Neural progenitor cell (in vitro differentiated cells): ENCODE results near the gene STK10. TPM values are rescaled to one million over a fixed set of nuclear protein-coding genes. Genes with fewer than 3 reads are reported as not detected.

Experiments
- DNase-seq: peaks from one replicate; pipeline ENCODE4 v3.0.0-alpha.2; 2016; ENCODE audit warnings: low spot score
- H2AFZ ChIP-seq: fragments of 200-600 bp; sonication (generic); replicated peaks from 2 replicates; pipeline ENCODE4 v1.6.1; 2016; ENCODE audit warnings: antibody characterized with exemption
- H3F3A ChIP-seq: fragments of 200-600 bp; sonication (generic); 2 replicates; pipeline ENCODE4 v1.6.1; 2016; ENCODE audit warnings: antibody characterized with exemption, low read depth
- H3K27ac ChIP-seq: fragments of 200-600 bp; sonication (generic); 2 replicates; pipeline ENCODE4 v1.5.1; 2016; ENCODE audit warnings: mild to moderate bottlenecking
- H3K27me3 ChIP-seq: fragments of 200-600 bp; sonication (generic); 2 replicates; pipeline ENCODE4 v1.6.1; 2016; ENCODE audit warnings: mild to moderate bottlenecking, moderate library complexity
- H3K36me3 ChIP-seq: fragments of 200-600 bp; sonication (generic); 2 replicates; pipeline ENCODE4 v1.5.1; 2016
- H3K4me1 ChIP-seq: fragments of 200-600 bp; sonication (generic); 2 replicates; pipeline ENCODE4 v1.6.1; 2016; ENCODE audit warnings: mixed run types
- H3K4me2 ChIP-seq: fragments of 200-600 bp; sonication (generic); 2 replicates; pipeline ENCODE4 v1.6.1; 2016
- H3K4me3 ChIP-seq: fragments of 200-600 bp; sonication (generic); 2 replicates; pipeline ENCODE4 v1.5.1; 2016
- H3K79me2 ChIP-seq: fragments of 200-600 bp; sonication (generic); 2 replicates; pipeline ENCODE4 v1.6.1; 2016; ENCODE audit warnings: low read depth
- H3K9ac ChIP-seq: fragments of 200-600 bp; sonication (generic); 2 replicates; pipeline ENCODE4 v1.6.1; 2016
- H3K9me3 ChIP-seq: fragments of 200-600 bp; sonication (generic); 2 replicates; pipeline ENCODE4 v1.5.1; 2016; ENCODE audit warnings: low read depth
- H4K20me1 ChIP-seq: fragments of 200-600 bp; sonication (generic); 2 replicates; pipeline ENCODE4 v1.6.1; 2016; ENCODE audit warnings: low read depth
- H3K27ac Mint-ChIP-seq: 3 replicates; pipeline ENCODE4 v1.8.0; 2021; ENCODE audit warnings: mixed read lengths
- H3K27me3 Mint-ChIP-seq: 2 replicates; pipeline ENCODE4 v1.8.0; 2022; ENCODE audit warnings: low read depth, mild to moderate bottlenecking, inconsistent platforms, moderate library complexity, mixed read lengths; ENCODE audit not compliant: insufficient read depth
- H3K36me3 Mint-ChIP-seq: 3 replicates; pipeline ENCODE4 v1.8.0; 2021; ENCODE audit warnings: mixed read lengths
- H3K4me1 Mint-ChIP-seq: 3 replicates; pipeline ENCODE4 v1.8.0; 2021; ENCODE audit warnings: mixed read lengths
- H3K4me3 Mint-ChIP-seq: 3 replicates; pipeline ENCODE4 v1.8.0; 2021; ENCODE audit warnings: mild to moderate bottlenecking, moderate library complexity, mixed read lengths
- H3K9me3 Mint-ChIP-seq: 3 replicates; pipeline ENCODE4 v1.8.0; 2020; ENCODE audit warnings: mixed read lengths
- CTCF ChIP-seq: fragments of 200-600 bp; sonication (generic); IDR thresholded peaks from 2 replicates; pipeline ENCODE4 v1.5.1; 2017; ENCODE audit warnings: antibody characterized with exemption, mild to moderate bottlenecking
- EZH2 ChIP-seq: fragments of 200-600 bp; sonication (generic); IDR thresholded peaks from 2 replicates; pipeline ENCODE4 v1.6.1; 2017; ENCODE audit warnings: antibody characterized with exemption, mild to moderate bottlenecking, moderate library complexity
- EZH2phosphoT487 ChIP-seq: fragments of 200-600 bp; sonication (generic); IDR thresholded peaks from 2 replicates; pipeline ENCODE4 v1.6.1; 2017; ENCODE audit warnings: antibody characterized with exemption
- total RNA-seq: library from RNA; depleted of rRNA; stranded (reverse); fragments of >200 nt; gene quantifications from 2 replicates; pipeline ENCODE4 v1.2.3, GENCODE V29; 2015; ENCODE audit warnings: low replicate concordance

The STK10 gene
- total RNA-seq, 1 donor from 2014 or later: 4.4 TPM

- peaks cover 21% of the 10 kb centered on the region for H3K36me3 Mint-ChIP-seq
- peaks cover 13% of the 10 kb centered on the region for H3K4me1 Mint-ChIP-seq
- TF ChIP-seq EZH2phosphoT487 (no peak), CTCF (no peak), EZH2 (no peak)
- H3K79me2 ChIP-seq: no peaks in the 10 kb centered on the region
- no peak overlapping the region for H3K4me2 ChIP-seq
- H3K27me3 Mint-ChIP-seq: peaks cover 7% of the 10 kb centered on the region
- H3K9me3 Mint-ChIP-seq: no peaks in the 10 kb centered on the region
- no peaks in the 10 kb centered on the region for H3K4me1 ChIP-seq
- H4K20me1 ChIP-seq: no peaks in the 10 kb centered on the region
- H3K27me3 ChIP-seq: no peaks in the 10 kb centered on the region
- H3K27ac ChIP-seq: no peak overlapping the region
- no peak overlapping the region for H2AFZ ChIP-seq
- no peaks in the 10 kb centered on the region for H3F3A ChIP-seq
- DNase-seq: no peak
- no peaks in the 10 kb centered on the region for H3K9me3 ChIP-seq
- H3K4me3 ChIP-seq: no peak overlapping the region
- H3K9ac ChIP-seq: no peak overlapping the region
- H3K4me3 Mint-ChIP-seq: no peak overlapping the region
- H3K27ac Mint-ChIP-seq: no peak overlapping the region
- no peaks in the 10 kb centered on the region for H3K36me3 ChIP-seq
Observed at GRCh38 chr5:172055996-172056395, 132.0 kb downstream of the STK10 start.

DNA sequence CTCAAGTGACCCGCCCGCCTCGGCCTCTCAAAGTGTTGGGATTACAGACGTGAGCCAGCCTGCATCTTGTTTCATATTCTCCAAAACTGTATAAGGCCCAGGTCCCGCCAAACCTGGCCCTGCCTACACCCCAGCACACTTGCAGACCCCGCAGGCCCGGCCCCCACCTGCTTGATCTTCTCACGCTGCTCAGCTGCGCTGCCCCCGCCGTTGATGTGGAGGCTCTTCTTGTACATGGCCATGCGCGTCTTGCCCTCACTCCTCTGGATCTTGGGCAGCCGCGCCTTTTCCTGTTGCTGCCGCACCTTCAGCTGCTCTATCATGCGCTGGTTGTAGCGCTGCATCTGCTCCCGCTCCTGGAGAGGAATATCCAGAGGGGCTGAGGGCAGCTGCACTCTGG is 132.6 kb downstream of the STK10 start:
- Mint-ChIP-seq H3K27ac (no peak overlapping the region), H3K36me3 (peaks cover 17% of the 10 kb centered on the region), H3K27me3 (peaks cover 7% of the 10 kb centered on the region), H3K4me1 (peaks cover 15% of the 10 kb centered on the region), H3K9me3 (no peaks in the 10 kb centered on the region), H3K4me3 (no peak overlapping the region)
- no peaks in the 10 kb centered on the region for H4K20me1 ChIP-seq
- H2AFZ ChIP-seq: no peak overlapping the region
- H3K9ac ChIP-seq: no peak overlapping the region
- no peaks in the 10 kb centered on the region for H3K4me1 ChIP-seq
- H3K27me3 ChIP-seq: no peaks in the 10 kb centered on the region
- H3K4me2 ChIP-seq: no peak overlapping the region
- H3K79me2 ChIP-seq: no peaks in the 10 kb centered on the region
- no peak overlapping the region for H3K27ac ChIP-seq
- H3F3A ChIP-seq: no peaks in the 10 kb centered on the region
- no peak for DNase-seq
- H3K9me3 ChIP-seq: no peaks in the 10 kb centered on the region
- no peaks in the 10 kb centered on the region for H3K36me3 ChIP-seq
- no peak for TF ChIP-seq EZH2phosphoT487
- no peak overlapping the region for H3K4me3 ChIP-seq

DNA sequence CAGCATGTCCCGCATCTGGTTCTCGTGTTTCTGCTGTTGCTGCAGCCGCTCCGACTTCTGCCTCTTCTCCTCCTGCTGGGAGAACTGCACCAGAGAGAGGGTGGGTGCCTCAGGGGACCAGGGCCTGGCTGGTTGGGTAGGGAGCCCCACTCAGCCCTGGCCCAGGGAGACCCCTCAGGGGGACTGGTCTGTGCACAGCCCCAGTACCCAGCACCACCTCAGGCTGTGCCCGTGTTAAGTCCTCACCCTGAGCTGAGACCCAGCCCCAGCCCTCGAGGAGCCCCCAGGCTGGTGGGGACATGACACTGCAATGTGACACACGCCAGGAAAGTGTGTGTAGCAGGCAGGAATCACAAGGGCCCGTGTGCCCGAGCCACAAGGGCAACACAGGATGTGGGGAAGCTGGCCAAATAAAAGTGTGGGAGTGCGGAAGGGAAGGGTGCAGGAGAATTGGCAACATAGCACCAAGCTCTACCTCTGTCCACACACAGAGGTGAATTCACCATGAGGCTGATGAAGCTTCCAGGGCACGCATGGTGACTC is 133.3 kb downstream of the STK10 start:
- no peaks in the 10 kb centered on the region for H3K9me3 ChIP-seq
- H3K36me3 ChIP-seq: no peaks in the 10 kb centered on the region
- H3K9ac ChIP-seq: no peak overlapping the region
- no peaks in the 10 kb centered on the region for H3K27me3 ChIP-seq
- H3F3A ChIP-seq: no peaks in the 10 kb centered on the region
- no peaks in the 10 kb centered on the region for H4K20me1 ChIP-seq
- H3K4me1 ChIP-seq: no peaks in the 10 kb centered on the region
- H3K4me2 ChIP-seq: no peak overlapping the region
- H3K36me3 Mint-ChIP-seq: peaks cover 15% of the 10 kb centered on the region
- no peak overlapping the region for H3K4me3 ChIP-seq
- peaks cover 7% of the 10 kb centered on the region for H3K27me3 Mint-ChIP-seq
- H3K27ac ChIP-seq: no peak overlapping the region
- no peak overlapping the region for H2AFZ ChIP-seq
- no peak overlapping the region for H3K4me3 Mint-ChIP-seq
- H3K9me3 Mint-ChIP-seq: no peaks in the 10 kb centered on the region
- TF ChIP-seq CTCF (no peak), EZH2phosphoT487 (no peak), EZH2 (no peak)
- H3K79me2 ChIP-seq: no peaks in the 10 kb centered on the region
- DNase-seq: no peak
- H3K4me1 Mint-ChIP-seq: peaks cover 15% of the 10 kb centered on the region
- no peak overlapping the region for H3K27ac Mint-ChIP-seq

DNA sequence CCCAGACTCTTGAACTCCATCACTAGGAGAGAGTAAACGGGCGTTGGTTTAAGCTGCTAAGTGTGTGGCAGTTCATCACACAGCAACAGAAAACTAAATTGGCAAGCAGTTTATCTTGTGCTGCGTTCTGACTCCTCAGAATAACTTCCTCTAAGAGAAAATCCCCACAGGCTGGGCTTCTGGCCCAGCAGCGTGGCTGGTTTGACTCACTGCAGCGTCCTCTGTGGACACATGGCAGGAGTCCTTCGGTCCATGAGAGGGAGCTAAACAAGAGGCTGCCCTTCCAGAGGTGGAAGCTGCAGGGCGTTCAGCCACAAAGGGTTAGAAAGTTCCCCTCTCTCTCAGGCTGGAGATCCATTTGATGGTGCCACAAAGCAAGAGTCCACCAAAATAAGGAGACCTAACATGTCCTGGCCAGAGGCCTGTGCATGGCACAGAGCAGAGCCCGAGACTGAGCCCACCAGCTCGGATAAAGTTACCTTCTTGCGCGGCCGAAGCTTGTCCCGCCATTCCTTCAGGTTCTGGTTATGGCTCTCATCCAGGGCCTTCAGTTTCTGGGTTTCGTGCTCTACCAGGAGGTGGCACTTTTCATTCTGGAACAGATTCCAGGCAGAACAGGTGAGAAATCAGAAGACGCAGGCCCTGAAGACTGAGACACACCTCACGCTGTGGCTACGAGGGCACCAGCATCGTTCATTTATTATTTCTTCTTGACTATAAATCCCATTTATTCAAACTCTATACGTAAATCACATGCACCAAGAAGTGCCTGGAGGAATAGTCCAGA is 135.4 kb downstream of the STK10 start:
- H3K9me3 Mint-ChIP-seq: no peaks in the 10 kb centered on the region
- Histone ChIP-seq H3K36me3 (no peaks in the 10 kb centered on the region), H3K9ac (no peak overlapping the region), H3K4me1 (no peaks in the 10 kb centered on the region), H3F3A (no peaks in the 10 kb centered on the region), H3K4me2 (no peak overlapping the region), H2AFZ (no peak overlapping the region), H3K9me3 (no peaks in the 10 kb centered on the region), H3K27ac (no peak overlapping the region), H4K20me1 (no peaks in the 10 kb centered on the region), H3K27me3 (no peaks in the 10 kb centered on the region), H3K79me2 (no peaks in the 10 kb centered on the region), H3K4me3 (no peak overlapping the region)
- no peak overlapping the region for H3K4me3 Mint-ChIP-seq
- peaks cover 22% of the 10 kb centered on the region for H3K4me1 Mint-ChIP-seq
- peaks cover 21% of the 10 kb centered on the region for H3K36me3 Mint-ChIP-seq
- peak; percentile 18 for DNase-seq
- H3K27ac Mint-ChIP-seq: peak overlapping the region; percentile 67
- H3K27me3 Mint-ChIP-seq: peaks cover 6% of the 10 kb centered on the region
- no peak for TF ChIP-seq EZH2phosphoT487
